GM12878 (cell line): ENCODE measurements around the gene C10orf71. TPM values are rescaled to one million over a fixed set of nuclear protein-coding genes. Genes with fewer than 3 reads are reported as not detected.

Experiments
- ATAC-seq: fragments of 200-7000 bp; cut with Tn5 transposase; 3 replicates; pipeline ENCODE4 v1.9.1; 2020; ENCODE audit warnings: mild to moderate bottlenecking, moderate library complexity
- BruUV-seq: library from RNA; stranded (reverse); fragments of 400-500 nt; replicated peaks from 2 replicates; lab custom pipeline; 2021; lab: Mats Ljungman, UMichigan
- CTCF ChIA-PET: fragments of 300-600 bp; sonication (Branson Sonifier 250); formaldehyde crosslinking; extraction: SDS; loops from one replicate; lab custom pipeline; 2021; ENCODE audit warnings: inconsistent platforms; lab: Yijun Ruan, JAX
- POLR2A ChIA-PET: fragments of 350-600 bp; formaldehyde crosslinking; extraction: SDS; loops from one replicate; lab custom pipeline; 2021; ENCODE audit warnings: inconsistent platforms; lab: Charles Lee
- RAD21 ChIA-PET: fragments of 300-600 bp; sonication (Branson Sonifier 250); formaldehyde crosslinking; loops from one replicate; lab custom pipeline; 2023; ENCODE audit warnings: antibody characterized with exemption; ENCODE audit not compliant: unreplicated experiment; lab: Charles Lee
- SMC1A ChIA-PET: fragments of 300-600 bp; sonication (Branson Sonifier 250); formaldehyde crosslinking; loops from one replicate; lab custom pipeline; 2023; ENCODE audit not compliant: unreplicated experiment, uncharacterized antibody; lab: Charles Lee
- DNase-seq: peaks from one replicate; pipeline ENCODE4 v3.0.0-alpha.2; 2011; ENCODE audit warnings: low read depth, low spot score
- FAIRE-seq: peaks from 3 replicates; lab custom pipeline; 2011; peaks lifted over from hg19 to GRCh38; lab: Jason Lieb, UNC
- H2AFZ ChIP-seq: 2 replicates; pipeline ENCODE4 v1.6.0; 2011; ENCODE audit warnings: low read depth, low read length, control low read depth; ENCODE audit not compliant: control insufficient read depth
- H3K27ac ChIP-seq: 2 replicates; pipeline ENCODE4 v1.5.1; 2011; ENCODE audit warnings: control low read depth; ENCODE audit not compliant: control insufficient read depth, insufficient read depth
- H3K27me3 ChIP-seq, 2 experiments: replicated peaks in 1 of 2; 2 replicates each; pipeline versions ENCODE4 v1.6.0 to v1.6.1; 2011; ENCODE audit warnings: low read length in 1 of 2; ENCODE audit not compliant: control insufficient read depth in 2 of 2, insufficient read depth in 2 of 2
- H3K36me3 ChIP-seq, 2 experiments: 2 replicates each; pipeline ENCODE4 v1.5.1; 2011; ENCODE audit warnings: low read length in 1 of 2; ENCODE audit not compliant: control insufficient read depth in 2 of 2, insufficient read depth in 2 of 2
- H3K4me1 ChIP-seq: 2 replicates; pipeline ENCODE4 v1.6.1; 2011; ENCODE audit warnings: mild to moderate bottlenecking, low read length, moderate library complexity, mixed read lengths; ENCODE audit not compliant: control insufficient read depth, insufficient read depth
- H3K4me2 ChIP-seq: 2 replicates; pipeline ENCODE4 v1.6.0; 2011; ENCODE audit warnings: control low read depth; ENCODE audit not compliant: control insufficient read depth, insufficient read depth
- H3K4me3 ChIP-seq: fragments of 200-600 bp; sonication (generic); 2 replicates; pipeline ENCODE4 v1.5.1; 2016
- H3K79me2 ChIP-seq: 2 replicates; pipeline ENCODE4 v1.6.0; 2011; ENCODE audit warnings: low read length; ENCODE audit not compliant: control insufficient read depth, insufficient read depth
- H3K9ac ChIP-seq: 2 replicates; pipeline ENCODE4 v1.8.0; 2011; ENCODE audit warnings: low read length, control low read depth, mixed read lengths; ENCODE audit not compliant: control insufficient read depth, insufficient read depth
- H3K9me3 ChIP-seq: replicated peaks from 3 replicates; pipeline ENCODE4 v1.5.1; 2011; ENCODE audit warnings: mild to moderate bottlenecking, low read length; ENCODE audit not compliant: control insufficient read depth, insufficient read depth
- H4K20me1 ChIP-seq: 2 replicates; pipeline ENCODE4 v1.6.0; 2011; ENCODE audit not compliant: control insufficient read depth, insufficient read depth
- HDGF ChIP-seq: fragments of 450-650 bp; IDR thresholded peaks from 2 replicates; pipeline ENCODE4 v1.6.1; 2016; ENCODE audit warnings: antibody characterized with exemption
- POLR2AphosphoS5 ChIP-seq: IDR thresholded peaks from 2 replicates; pipeline ENCODE4 v1.6.1; 2011; ENCODE audit warnings: mild to moderate bottlenecking, low read length, inconsistent platforms
- SMARCA5 ChIP-seq: fragments of 450-650 bp; IDR thresholded peaks from 2 replicates; pipeline ENCODE4 v1.6.1; 2017; ENCODE audit warnings: mild to moderate bottlenecking
- WGBS: methylation state at CpG from one replicate; pipeline ENCODE4 v1.1.6; 2016; ENCODE audit warnings: low lambda C conversion rate; ENCODE audit not compliant: insufficient replicate concordance, insufficient coverage; ENCODE audit errors: missing lambda C conversion rate; 5-methylcytosine and 5-hydroxymethylcytosine counted together
- in situ Hi-C: fragments of 300-500 bp; cut with MboI; formaldehyde crosslinking; loops from 9 replicates; pipeline ENCODE4 v1.14.3; 2018; ENCODE audit warnings: mixed read lengths
- intact Hi-C: fragments of 100-400 bp; cut with micrococcal nuclease; formaldehyde crosslinking; loops from one replicate; pipeline ENCODE4 v1.14.2; 2022; ENCODE audit not compliant: unreplicated experiment
- polyA plus RNA-seq, 11 experiments: library from polyadenylated mRNA; depleted of rRNA in 4 of 11; unstranded in 6 of 11; stranded (reverse) in 5 of 11; fragments of >200 nt; fragmentation: Nextera tagmentation in 4 of 11; fragmentation: Illumina TruSeq in 1 of 11; extraction: Ambion mirVana in 4 of 11; extraction: Trizol in 1 of 11; gene quantifications; 1 replicate in 1 of 11; 2 replicates in 10 of 11; pipeline versions ENCODE4 v1.2.1 to v1.2.3, GENCODE V29; 2011 to 2016; ENCODE audit warnings: inconsistent platforms in 2 of 11, missing spikeins in 2 of 11, low read depth in 1 of 11
- total RNA-seq, 4 experiments: library from RNA; depleted of rRNA in 3 of 4; stranded (reverse); fragments of >200 nt in 3 of 4; fragmentation: Illumina TruSeq in 1 of 4; extraction: Trizol in 1 of 4; gene quantifications; 2 replicates each; pipeline versions ENCODE4 v1.2.1 to v1.2.3, GENCODE V29; 2013 to 2021
- TF ChIP-seq, protein P1 (sequence below): fragments of 150-350 bp; IDR thresholded peaks from 2 replicates; pipeline ENCODE4 v1.6.1; 2014; ENCODE audit warnings: mild to moderate bottlenecking, low read depth, low read length

Gene C10orf71
- total and polyA plus RNA-seq, 10 of the 15 experiments (the other 5 are each of a cell fraction or from before 2014, with no cell fraction given) = not detected

DNA sequence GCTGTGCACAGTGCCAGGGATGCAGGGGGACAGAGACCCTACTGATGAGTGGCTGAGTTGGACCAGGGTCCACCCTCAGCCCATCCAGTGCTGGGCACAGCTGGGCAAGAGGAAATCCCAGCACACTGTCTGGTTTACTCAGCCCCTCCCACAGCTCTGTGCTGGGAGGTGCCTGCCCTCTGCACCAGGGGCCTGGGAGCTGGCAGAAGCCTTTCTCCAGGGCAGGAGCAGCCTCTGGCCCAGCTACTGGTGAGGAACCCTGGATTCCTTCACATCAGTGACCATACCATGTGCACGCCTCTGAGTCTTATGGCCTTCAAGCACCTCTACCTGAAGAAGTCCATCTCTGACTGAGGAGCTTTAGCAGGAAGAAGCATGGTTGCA, 25.9 kb upstream of the C10orf71 start:
- in situ Hi-C loops = no loop called here
- Histone ChIP-seq H2AFZ (no peak overlapping the region), H4K20me1 (no peaks in the 10 kb centered on the region), H3K36me3 (no peaks in the 10 kb centered on the region), H3K27ac (no peak overlapping the region), H3K9ac (no peak overlapping the region), H3K4me2 (no peak overlapping the region), H3K4me3 (no peak overlapping the region), H3K4me1 (no peaks in the 10 kb centered on the region), H3K27me3 (no peaks in the 10 kb centered on the region; a peak in 2 of 4 replicates), H3K79me2 (no peaks in the 10 kb centered on the region), H3K9me3 (no peaks in the 10 kb centered on the region)
- intact Hi-C loops = no loop called here
- ChIA-PET CTCF (interaction anchor here (1.4 kb wide), 1 partner anchor 135 kb away, joined by 4 read pairs; no protein-coding TSS in a partner anchor), SMC1A (interaction anchor here (0.6 to 1.2 kb wide), 2 partner anchors 72 to 225 kb away, joined by 3 read pairs; no protein-coding TSS in a partner anchor), POLR2A (no interaction called here), RAD21 (no interaction called here)
- 100% methylated on average over 1 of the region's 1 CpG for WGBS
- no TSS peak for BruUV-seq
- FAIRE-seq (peak; percentile 44), DNase-seq (no peak), ATAC-seq (peak; percentile 18; the same call in 1 of the 3 replicates)
- TF ChIP-seq SMARCA5 = no peak
- TF ChIP-seq, protein P1, sequence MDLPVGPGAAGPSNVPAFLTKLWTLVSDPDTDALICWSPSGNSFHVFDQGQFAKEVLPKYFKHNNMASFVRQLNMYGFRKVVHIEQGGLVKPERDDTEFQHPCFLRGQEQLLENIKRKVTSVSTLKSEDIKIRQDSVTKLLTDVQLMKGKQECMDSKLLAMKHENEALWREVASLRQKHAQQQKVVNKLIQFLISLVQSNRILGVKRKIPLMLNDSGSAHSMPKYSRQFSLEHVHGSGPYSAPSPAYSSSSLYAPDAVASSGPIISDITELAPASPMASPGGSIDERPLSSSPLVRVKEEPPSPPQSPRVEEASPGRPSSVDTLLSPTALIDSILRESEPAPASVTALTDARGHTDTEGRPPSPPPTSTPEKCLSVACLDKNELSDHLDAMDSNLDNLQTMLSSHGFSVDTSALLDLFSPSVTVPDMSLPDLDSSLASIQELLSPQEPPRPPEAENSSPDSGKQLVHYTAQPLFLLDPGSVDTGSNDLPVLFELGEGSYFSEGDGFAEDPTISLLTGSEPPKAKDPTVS = no peak

DNA sequence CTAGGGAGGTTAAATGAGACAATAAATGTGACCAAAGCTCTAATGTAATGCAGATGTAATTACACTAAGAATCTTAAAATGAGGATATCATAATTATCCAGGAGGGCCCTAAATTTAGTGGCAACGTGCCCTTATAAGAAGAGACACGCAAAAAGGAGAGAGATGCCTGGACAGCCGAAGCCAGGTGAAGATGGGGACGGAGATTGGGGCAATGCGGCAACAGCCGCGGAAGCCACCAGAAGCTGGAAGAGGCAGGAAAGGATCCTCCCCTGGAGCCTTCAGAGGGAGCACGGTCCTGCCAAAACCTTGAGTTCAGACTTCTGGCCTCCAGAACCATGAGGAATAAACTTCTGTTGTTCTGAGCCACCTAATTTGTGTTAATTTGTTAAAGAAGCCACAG, 25.3 kb upstream of the C10orf71 start:
- Histone ChIP-seq H3K4me2 (no peak overlapping the region), H3K9me3 (no peaks in the 10 kb centered on the region), H3K4me3 (no peak overlapping the region), H3K9ac (no peak overlapping the region), H3K27ac (no peak overlapping the region), H3K4me1 (no peaks in the 10 kb centered on the region), H3K27me3 (no peaks in the 10 kb centered on the region; a peak in 2 of 4 replicates), H3K36me3 (no peaks in the 10 kb centered on the region), H3K79me2 (no peaks in the 10 kb centered on the region), H4K20me1 (no peaks in the 10 kb centered on the region), H2AFZ (no peak overlapping the region)
- ATAC-seq (no peak), FAIRE-seq (no peak), DNase-seq (no peak)
- in situ Hi-C loops = no loop called here
- CTCF ChIA-PET = interaction anchor here (1.4 kb wide), 1 partner anchor 134 kb away, joined by 4 read pairs; no protein-coding TSS in a partner anchor
- SMC1A ChIA-PET = interaction anchor here (0.6 kb wide), 1 partner anchor 226 kb away, joined by 3 read pairs; no protein-coding TSS in a partner anchor
- RAD21 ChIA-PET = interaction anchor here (0.6 kb wide), 1 partner anchor 134 kb away, joined by 3 read pairs; no protein-coding TSS in a partner anchor
- WGBS = 66% methylated on average over 5 of the region's 8 CpGs
- TF ChIP-seq POLR2AphosphoS5 = no peak
- no peak for TF ChIP-seq HDGF
- POLR2A ChIA-PET = no interaction called here
- intact Hi-C loops = no loop called here
- no TSS peak for BruUV-seq
